ENCODE data around the gene IL4I1.
"Not testable (repeated sequence)": the region's sequence is repeated elsewhere in the genome, so short reads cannot be mapped to it uniquely, and the experiment has no call there.

Gene IL4I1

GRCh38 chr19:49930483-49931011 is 33.9 kb upstream of the IL4I1 start:
- Histone ChIP-seq H2AFZ (ENCODE audit: low read depth, low read length) (no peak overlapping the region), H3K9me3 (ENCODE audit: low read length) (no peaks in the 10 kb centered on the region), H3K4me1 (ENCODE audit: insufficient read depth, low read length) (peaks cover 17% of the 10 kb centered on the region), H3K36me3 (ENCODE audit: insufficient read depth, low read length) (peaks cover 24% of the 10 kb centered on the region), H3K4me3 (ENCODE audit: low read length) (peak overlapping the region; percentile 36), H3K27me3 (ENCODE audit: insufficient read depth, low read length) (no peaks in the 10 kb centered on the region)

- H3K9me3 ChIP-seq (ENCODE audit: low read length), result no peaks in the 10 kb centered on the region
- H2AFZ ChIP-seq (ENCODE audit: low read depth, low read length), result peak overlapping the region; percentile 13
- peaks cover 17% of the 10 kb centered on the region for H3K4me1 ChIP-seq (ENCODE audit: insufficient read depth, low read length)
- H3K4me3 ChIP-seq (ENCODE audit: low read length), result peak overlapping the region; percentile 91
- peaks cover 27% of the 10 kb centered on the region for H3K36me3 ChIP-seq (ENCODE audit: insufficient read depth, low read length)
- H3K27me3 ChIP-seq (ENCODE audit: insufficient read depth, low read length), result no peaks in the 10 kb centered on the region
Observed at GRCh38 chr19:49929611-49930482, 33.2 kb upstream of the IL4I1 start.

- Histone ChIP-seq H3K4me3 (ENCODE audit: low read length) (peak within 1 kb of the TSS; percentile 91), H3K36me3 (ENCODE audit: insufficient read depth, low read length) (peaks cover 34% of the 10 kb centered on the region), H3K4me1 (ENCODE audit: insufficient read depth, low read length) (peaks cover 17% of the 10 kb centered on the region), H3K9me3 (ENCODE audit: low read length) (no peaks in the 10 kb centered on the region), H2AFZ (ENCODE audit: low read depth, low read length) (peak within 1 kb of the TSS; percentile 13), H3K27me3 (ENCODE audit: insufficient read depth, low read length) (no peaks in the 10 kb centered on the region)
Observed at GRCh38 chr19:49929121-49929610, 32.5 kb upstream of the IL4I1 start, which contains the start of the genes ATF5 and NUP62. Gene ATF5, plus strand, starts transcription at chr19:49929205. Its CDS starts 1,646 bp downstream, at chr19:49930851. Gene NUP62, minus strand, starts transcription at chr19:49929504. Its CDS starts 19,697 bp downstream, at chr19:49909807.

- H3K4me1 ChIP-seq (ENCODE audit: insufficient read depth, low read length), result peaks cover 17% of the 10 kb centered on the region
- H2AFZ ChIP-seq (ENCODE audit: low read depth, low read length), result no peak overlapping the region
- H3K36me3 ChIP-seq (ENCODE audit: insufficient read depth, low read length), result peaks cover 46% of the 10 kb centered on the region
- no peaks in the 10 kb centered on the region for H3K27me3 ChIP-seq (ENCODE audit: insufficient read depth, low read length)
- peak overlapping the region; percentile 91 for H3K4me3 ChIP-seq (ENCODE audit: low read length)
- no peaks in the 10 kb centered on the region for H3K9me3 ChIP-seq (ENCODE audit: low read length)
Observed at GRCh38 chr19:49927526-49928264, 31.0 kb upstream of the IL4I1 start.

GRCh38 chr19:49926515-49926914 is 29.8 kb upstream of the IL4I1 start:
- no peak overlapping the region for H2AFZ ChIP-seq (ENCODE audit: low read depth, low read length)
- H3K4me3 ChIP-seq (ENCODE audit: low read length), result no peak overlapping the region
- H3K27me3 ChIP-seq (ENCODE audit: insufficient read depth, low read length), result no peaks in the 10 kb centered on the region
- peaks cover 56% of the 10 kb centered on the region for H3K36me3 ChIP-seq (ENCODE audit: insufficient read depth, low read length)
- peaks cover 17% of the 10 kb centered on the region for H3K4me1 ChIP-seq (ENCODE audit: insufficient read depth, low read length)
- no peaks in the 10 kb centered on the region for H3K9me3 ChIP-seq (ENCODE audit: low read length)

GRCh38 chr19:49925486-49925885 is 28.8 kb upstream of the IL4I1 start:
- Histone ChIP-seq H3K27me3 (ENCODE audit: insufficient read depth, low read length) (no peaks in the 10 kb centered on the region), H3K36me3 (ENCODE audit: insufficient read depth, low read length) (peaks cover 66% of the 10 kb centered on the region), H3K4me1 (ENCODE audit: insufficient read depth, low read length) (peaks cover 17% of the 10 kb centered on the region)

GRCh38 chr19:49924881-49925210 is 28.2 kb upstream of the IL4I1 start:
- not testable (repeated sequence) for H3K27me3 ChIP-seq (ENCODE audit: insufficient read depth, low read length); H3K9me3 ChIP-seq (ENCODE audit: low read length); H3K4me3 ChIP-seq (ENCODE audit: low read length); H2AFZ ChIP-seq (ENCODE audit: low read depth, low read length)
- H3K4me1 ChIP-seq (ENCODE audit: insufficient read depth, low read length), result peaks cover 17% of the 10 kb centered on the region
- peaks cover 66% of the 10 kb centered on the region for H3K36me3 ChIP-seq (ENCODE audit: insufficient read depth, low read length)

More at GRCh38 chr19:49925486-49925885, 28.8 kb upstream of the IL4I1 start:
- no peak overlapping the region for H3K4me3 ChIP-seq (ENCODE audit: low read length)
- H2AFZ ChIP-seq (ENCODE audit: low read depth, low read length), result no peak overlapping the region
- H3K9me3 ChIP-seq (ENCODE audit: low read length), result peaks cover 3% of the 10 kb centered on the region

- H3K4me1 ChIP-seq (ENCODE audit: insufficient read depth, low read length), result peaks cover 17% of the 10 kb centered on the region
- H3K27me3 ChIP-seq (ENCODE audit: insufficient read depth, low read length), result no peaks in the 10 kb centered on the region
- peaks cover 69% of the 10 kb centered on the region for H3K36me3 ChIP-seq (ENCODE audit: insufficient read depth, low read length)
- H3K9me3 ChIP-seq (ENCODE audit: low read length), result peaks cover 3% of the 10 kb centered on the region
- no peak overlapping the region for H3K4me3 ChIP-seq (ENCODE audit: low read length)
- H2AFZ ChIP-seq (ENCODE audit: low read depth, low read length), result no peak overlapping the region
Observed at GRCh38 chr19:49924004-49924880, 27.6 kb upstream of the IL4I1 start.

GRCh38 chr19:49923055-49924003 is 26.6 kb upstream of the IL4I1 start:
- Histone ChIP-seq H3K4me3 (ENCODE audit: low read length) (no peak overlapping the region), H3K9me3 (ENCODE audit: low read length) (peaks cover 3% of the 10 kb centered on the region), H3K4me1 (ENCODE audit: insufficient read depth, low read length) (peaks cover 13% of the 10 kb centered on the region), H2AFZ (ENCODE audit: low read depth, low read length) (no peak overlapping the region), H3K36me3 (ENCODE audit: insufficient read depth, low read length) (peaks cover 75% of the 10 kb centered on the region), H3K27me3 (ENCODE audit: insufficient read depth, low read length) (no peaks in the 10 kb centered on the region)

GRCh38 chr19:49921871-49922795 is 25.4 kb upstream of the IL4I1 start:
- H3K36me3 ChIP-seq (ENCODE audit: insufficient read depth, low read length), result peaks cover 76% of the 10 kb centered on the region

More at GRCh38 chr19:49921871-49922795, 25.4 kb upstream of the IL4I1 start:
- peaks cover 3% of the 10 kb centered on the region for H3K4me1 ChIP-seq (ENCODE audit: insufficient read depth, low read length)
- no peaks in the 10 kb centered on the region for H3K27me3 ChIP-seq (ENCODE audit: insufficient read depth, low read length)
- H2AFZ ChIP-seq (ENCODE audit: low read depth, low read length), result no peak overlapping the region
- H3K9me3 ChIP-seq (ENCODE audit: low read length), result peaks cover 6% of the 10 kb centered on the region
- H3K4me3 ChIP-seq (ENCODE audit: low read length), result no peak overlapping the region

All from neuron (in vitro differentiated cells).